Glutamatergic neuron (in vitro differentiated cells): ENCODE results near the gene BCL2. TPM values are rescaled to one million over a fixed set of nuclear protein-coding genes. Genes with fewer than 3 reads are reported as not detected.

Experiments used
- DNase-seq: peaks from one replicate; pipeline ENCODE4 v3.0.0; 2022
- H3K27ac Mint-ChIP-seq: one replicate; pipeline ENCODE4 v1.8.0; 2020; ENCODE audit warnings: mild to moderate bottlenecking, mixed read lengths, inconsistent platforms; ENCODE audit not compliant: unreplicated experiment
- H3K27me3 Mint-ChIP-seq: one replicate; pipeline ENCODE4 v1.8.0; 2020; ENCODE audit warnings: mild to moderate bottlenecking, moderate library complexity, mixed read lengths, inconsistent platforms; ENCODE audit not compliant: unreplicated experiment
- H3K36me3 Mint-ChIP-seq: one replicate; pipeline ENCODE4 v1.8.0; 2020; ENCODE audit warnings: mild to moderate bottlenecking, mixed read lengths, inconsistent platforms; ENCODE audit not compliant: unreplicated experiment
- H3K4me1 Mint-ChIP-seq: one replicate; pipeline ENCODE4 v1.8.0; 2020; ENCODE audit warnings: mild to moderate bottlenecking, low read depth, mixed read lengths, inconsistent platforms; ENCODE audit not compliant: unreplicated experiment
- H3K4me3 Mint-ChIP-seq: one replicate; pipeline ENCODE4 v1.8.0; 2020; ENCODE audit warnings: mild to moderate bottlenecking, mixed read lengths, inconsistent platforms; ENCODE audit not compliant: unreplicated experiment
- H3K9me3 Mint-ChIP-seq: one replicate; pipeline ENCODE4 v1.8.0; 2020; ENCODE audit warnings: mild to moderate bottlenecking, moderate library complexity, mixed read lengths, inconsistent platforms; ENCODE audit not compliant: unreplicated experiment
- total RNA-seq: library from RNA; stranded (reverse); fragmentation: NEBNext Ultra II Directional; extraction: Animal tissue kit (Norgen Biotek cat#: 25700); gene quantifications from one replicate; pipeline ENCODE4 v1.2.1, GENCODE V29; 2021; ENCODE audit not compliant: unreplicated experiment
- TF ChIP-seq, protein P1 (sequence below): fragments of 200-600 bp; sonication (generic); IDR thresholded peaks from one replicate; pipeline ENCODE4 v1.5.0; 2021; ENCODE audit not compliant: partially characterized antibody, unreplicated experiment

The BCL2 gene
- total RNA-seq, 1 donor from 2014 or later: 6.8 TPM

DNA sequence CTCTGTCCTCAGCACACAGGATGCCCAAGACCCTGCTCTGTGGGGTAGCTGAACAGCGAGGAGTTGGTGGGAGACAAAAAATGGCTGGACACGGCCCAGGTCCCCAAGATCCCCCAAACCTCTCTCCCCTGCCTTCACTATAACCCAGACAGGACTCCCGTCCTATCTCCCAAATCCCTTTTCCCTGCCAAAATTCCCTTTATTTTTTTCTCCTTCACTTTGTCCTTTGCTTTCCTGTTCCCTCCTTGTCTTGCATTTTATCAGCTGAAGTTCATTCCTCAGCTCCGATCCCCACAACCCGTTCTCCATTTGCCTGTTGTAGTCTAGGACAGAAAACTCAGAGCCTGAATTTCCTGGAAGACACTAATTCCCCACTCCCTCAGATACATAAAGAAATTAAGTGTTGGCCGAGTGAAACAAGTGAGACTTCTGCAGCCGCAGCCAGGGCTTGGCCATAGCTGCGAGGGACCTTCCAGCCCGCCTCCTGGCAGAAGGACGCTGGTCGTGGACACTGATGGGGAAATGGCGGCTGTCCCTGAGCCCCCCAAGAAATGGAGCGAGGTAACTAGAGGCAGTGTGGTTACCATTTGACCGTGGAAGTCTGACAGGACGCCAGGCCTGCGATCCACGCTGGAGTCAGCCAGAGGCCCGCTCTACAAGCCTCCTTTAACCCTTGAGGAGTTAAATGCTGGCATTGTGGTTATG lies 173.6 kb downstream of the BCL2 start:
- Mint-ChIP-seq H3K4me3 (no peak overlapping the region), H3K27ac (no peak overlapping the region), H3K9me3 (peaks cover 7% of the 10 kb centered on the region), H3K27me3 (peaks cover 8% of the 10 kb centered on the region), H3K36me3 (no peaks in the 10 kb centered on the region), H3K4me1 (peaks cover 45% of the 10 kb centered on the region)
- TF ChIP-seq, protein P1, sequence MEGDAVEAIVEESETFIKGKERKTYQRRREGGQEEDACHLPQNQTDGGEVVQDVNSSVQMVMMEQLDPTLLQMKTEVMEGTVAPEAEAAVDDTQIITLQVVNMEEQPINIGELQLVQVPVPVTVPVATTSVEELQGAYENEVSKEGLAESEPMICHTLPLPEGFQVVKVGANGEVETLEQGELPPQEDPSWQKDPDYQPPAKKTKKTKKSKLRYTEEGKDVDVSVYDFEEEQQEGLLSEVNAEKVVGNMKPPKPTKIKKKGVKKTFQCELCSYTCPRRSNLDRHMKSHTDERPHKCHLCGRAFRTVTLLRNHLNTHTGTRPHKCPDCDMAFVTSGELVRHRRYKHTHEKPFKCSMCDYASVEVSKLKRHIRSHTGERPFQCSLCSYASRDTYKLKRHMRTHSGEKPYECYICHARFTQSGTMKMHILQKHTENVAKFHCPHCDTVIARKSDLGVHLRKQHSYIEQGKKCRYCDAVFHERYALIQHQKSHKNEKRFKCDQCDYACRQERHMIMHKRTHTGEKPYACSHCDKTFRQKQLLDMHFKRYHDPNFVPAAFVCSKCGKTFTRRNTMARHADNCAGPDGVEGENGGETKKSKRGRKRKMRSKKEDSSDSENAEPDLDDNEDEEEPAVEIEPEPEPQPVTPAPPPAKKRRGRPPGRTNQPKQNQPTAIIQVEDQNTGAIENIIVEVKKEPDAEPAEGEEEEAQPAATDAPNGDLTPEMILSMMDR: no peak
- DNase-seq: no peak

DNA sequence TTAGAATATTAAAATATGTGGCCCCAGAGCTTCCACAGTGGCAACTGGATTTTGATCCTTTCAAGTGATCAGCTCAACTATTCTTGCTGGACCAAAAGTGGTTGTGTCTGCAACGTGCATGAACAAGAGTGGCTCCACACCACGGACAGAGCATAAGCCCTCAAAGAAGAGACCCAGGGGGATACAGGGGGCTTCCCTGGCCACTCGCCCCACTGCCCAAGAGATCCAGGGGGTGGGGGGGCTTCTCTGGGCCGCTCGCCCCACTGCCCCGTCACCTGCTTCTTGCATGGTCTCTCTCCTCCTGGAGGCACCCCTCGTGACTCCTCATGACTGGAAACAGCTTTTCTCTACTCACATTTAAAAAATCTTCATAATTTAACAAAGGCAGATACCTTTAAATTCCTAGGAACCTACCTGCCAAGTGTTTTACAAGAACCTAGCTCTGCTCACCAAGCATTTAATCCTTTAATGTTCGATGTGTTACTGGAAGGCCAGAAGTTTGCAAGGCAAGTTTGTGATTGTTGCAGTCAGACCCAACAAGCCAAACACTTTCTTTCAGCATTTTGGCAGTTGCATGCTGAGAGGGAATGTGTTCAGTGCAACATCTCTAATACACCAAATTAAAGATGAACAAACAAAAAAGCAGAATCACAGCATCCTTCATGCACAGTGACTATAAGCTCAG lies 174.3 kb downstream of the BCL2 start:
- no peak overlapping the region for H3K27ac Mint-ChIP-seq
- DNase-seq: no peak
- H3K9me3 Mint-ChIP-seq: peaks cover 8% of the 10 kb centered on the region
- no peak overlapping the region for H3K4me3 Mint-ChIP-seq
- H3K4me1 Mint-ChIP-seq: peaks cover 43% of the 10 kb centered on the region
- peaks cover 2% of the 10 kb centered on the region for H3K36me3 Mint-ChIP-seq
- H3K27me3 Mint-ChIP-seq: peaks cover 8% of the 10 kb centered on the region
- TF ChIP-seq, protein P1: no peak

DNA sequence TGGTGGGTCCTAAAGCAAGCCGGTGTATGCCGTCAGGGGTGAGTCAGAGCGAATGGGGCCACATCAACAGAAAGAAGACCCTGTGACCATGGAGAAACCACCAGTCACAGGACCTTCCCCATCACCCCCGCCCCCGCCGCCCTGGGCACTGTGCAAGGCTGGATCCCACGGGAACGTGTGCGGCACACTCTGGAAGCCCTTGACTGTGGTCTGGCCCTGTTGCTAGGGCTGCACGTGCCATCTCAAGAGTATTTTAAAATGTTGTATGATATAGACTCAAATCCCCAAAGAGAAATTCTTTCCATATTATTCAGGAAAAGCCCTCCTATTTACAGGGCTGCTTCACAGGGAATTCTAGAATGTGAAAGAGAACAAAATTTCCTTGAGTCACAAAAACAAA lies 174.8 kb downstream of the BCL2 start:
- TF ChIP-seq, protein P1: no peak
- Mint-ChIP-seq H3K27me3 (peaks cover 8% of the 10 kb centered on the region), H3K27ac (no peak overlapping the region), H3K4me1 (peaks cover 43% of the 10 kb centered on the region), H3K4me3 (no peak overlapping the region), H3K9me3 (peaks cover 8% of the 10 kb centered on the region), H3K36me3 (peaks cover 4% of the 10 kb centered on the region)
- no peak for DNase-seq

DNA sequence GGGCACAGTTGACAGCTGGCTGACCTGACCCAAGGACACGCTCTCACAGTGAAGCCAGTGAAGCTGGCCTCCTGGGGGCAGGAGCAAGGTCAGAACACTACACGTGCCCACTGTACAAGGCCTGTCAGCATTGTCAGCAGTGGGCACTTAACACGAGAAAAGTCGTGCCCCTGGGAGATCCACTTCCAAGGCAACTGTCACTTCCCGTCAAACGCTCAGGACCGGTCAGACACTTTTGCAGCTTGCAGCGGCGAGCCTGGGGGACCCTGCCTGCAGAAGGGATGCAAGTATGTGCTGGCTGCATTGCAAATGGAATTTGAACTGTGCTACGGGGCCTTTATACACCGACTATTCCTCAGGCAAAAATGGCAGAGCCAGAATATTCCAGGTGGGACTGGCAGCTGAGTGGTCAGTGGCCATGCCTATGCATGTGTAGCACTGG lies 176.2 kb downstream of the BCL2 start:
- Mint-ChIP-seq H3K4me3 (peak overlapping the region; percentile 53), H3K36me3 (peaks cover 4% of the 10 kb centered on the region), H3K9me3 (peaks cover 6% of the 10 kb centered on the region), H3K27me3 (peaks cover 5% of the 10 kb centered on the region), H3K27ac (no peak overlapping the region), H3K4me1 (peaks cover 31% of the 10 kb centered on the region)
- DNase-seq: peak; percentile 48
- TF ChIP-seq, protein P1: no peak

DNA sequence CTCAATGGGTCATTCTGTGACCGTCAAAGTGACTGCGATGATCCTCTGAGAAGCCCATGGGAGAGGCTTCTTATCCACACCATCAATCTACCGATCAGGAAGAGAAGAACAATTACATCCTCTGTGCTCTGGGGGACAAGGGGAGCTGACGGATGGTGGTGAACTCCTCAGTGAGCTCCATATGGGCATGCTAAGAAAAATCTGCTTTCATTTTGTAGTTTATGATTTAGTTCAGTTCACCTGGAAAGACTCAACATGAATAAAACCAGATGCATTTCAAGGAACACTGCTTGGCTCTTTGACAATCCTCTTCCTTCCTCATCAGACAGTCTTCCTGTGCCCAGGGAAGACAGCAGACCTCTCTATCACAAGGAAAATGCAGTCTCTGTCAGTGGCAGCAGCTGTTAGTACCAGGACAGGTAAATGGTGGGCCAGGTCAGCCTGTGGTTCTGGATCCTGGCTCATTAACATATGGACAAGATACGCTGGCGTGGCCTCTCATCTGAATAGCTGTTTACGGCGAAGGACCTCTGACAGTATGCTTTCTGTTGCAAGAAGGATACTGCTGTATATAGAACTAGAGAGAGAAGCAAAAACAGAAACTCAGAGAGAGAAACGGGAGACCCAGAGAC lies 176.9 kb downstream of the BCL2 start:
- H3K27me3 Mint-ChIP-seq: peaks cover 5% of the 10 kb centered on the region
- DNase-seq: no peak
- H3K4me3 Mint-ChIP-seq: peak overlapping the region; percentile 53
- H3K4me1 Mint-ChIP-seq: peaks cover 31% of the 10 kb centered on the region
- peak overlapping the region; percentile 41 for H3K27ac Mint-ChIP-seq
- H3K9me3 Mint-ChIP-seq: peaks cover 6% of the 10 kb centered on the region
- TF ChIP-seq, protein P1: no peak
- peaks cover 4% of the 10 kb centered on the region for H3K36me3 Mint-ChIP-seq
